RWPE2 (cell line): ENCODE data around the gene BRSK2.

Experiments
- ATAC-seq: fragments of 200-7000 bp; cut with Tn5 transposase; 3 replicates; pipeline ENCODE4 v1.9.1; 2021; ENCODE audit warnings: low read depth
- DNase-seq: peaks from one replicate; pipeline ENCODE4 v3.0.0-alpha.2; 2020; ENCODE audit warnings: low spot score
- H3K27ac ChIP-seq: fragments of 450-650 bp; 2 replicates; pipeline ENCODE4 v1.5.1; 2017; ENCODE audit warnings: mild to moderate bottlenecking; ENCODE audit not compliant: poor library complexity, severe bottlenecking
- H3K27me3 ChIP-seq: fragments of 250-450 bp; sonication (Bioruptor Pico); 2 replicates; pipeline ENCODE4 v1.5.1; 2021; ENCODE audit warnings: mild to moderate bottlenecking, moderate library complexity; ENCODE audit not compliant: insufficient read depth, poor library complexity, severe bottlenecking
- H3K36me3 ChIP-seq: fragments of 250-450 bp; sonication (Bioruptor Pico); 2 replicates; pipeline ENCODE4 v1.5.1; 2020; ENCODE audit warnings: low read depth, mild to moderate bottlenecking, moderate library complexity
- H3K4me1 ChIP-seq: fragments of 250-450 bp; sonication (Bioruptor Pico); 2 replicates; pipeline ENCODE4 v1.5.1; 2021; ENCODE audit warnings: mild to moderate bottlenecking, moderate library complexity; ENCODE audit not compliant: insufficient read depth, poor library complexity, severe bottlenecking
- H3K4me3 ChIP-seq: fragments of 250-450 bp; sonication (Bioruptor Pico); 2 replicates; pipeline ENCODE4 v1.5.1; 2021; ENCODE audit warnings: mild to moderate bottlenecking, moderate library complexity; ENCODE audit not compliant: severe bottlenecking
- H3K9me3 ChIP-seq: fragments of 250-450 bp; sonication (Bioruptor Pico); 2 replicates; pipeline ENCODE4 v1.5.1; 2021; ENCODE audit warnings: mild to moderate bottlenecking, moderate library complexity; ENCODE audit not compliant: severe bottlenecking
- TF ChIP-seq, protein P1 (sequence below): fragments of 450-650 bp; IDR thresholded peaks from one replicate; pipeline ENCODE4 v1.5.1; 2017; ENCODE audit warnings: mild to moderate bottlenecking, moderate library complexity; ENCODE audit not compliant: poor library complexity, severe bottlenecking

Gene BRSK2

GRCh38 chr11:1440066-1440465, 50.3 kb downstream of the BRSK2 start:
- Histone ChIP-seq H3K27ac (no peak overlapping the region), H3K4me1 (no peaks in the 10 kb centered on the region), H3K4me3 (no peak overlapping the region), H3K27me3 (no peaks in the 10 kb centered on the region), H3K36me3 (no peaks in the 10 kb centered on the region), H3K9me3 (no peaks in the 10 kb centered on the region)
- ATAC-seq, result no peak
- TF ChIP-seq, protein P1, sequence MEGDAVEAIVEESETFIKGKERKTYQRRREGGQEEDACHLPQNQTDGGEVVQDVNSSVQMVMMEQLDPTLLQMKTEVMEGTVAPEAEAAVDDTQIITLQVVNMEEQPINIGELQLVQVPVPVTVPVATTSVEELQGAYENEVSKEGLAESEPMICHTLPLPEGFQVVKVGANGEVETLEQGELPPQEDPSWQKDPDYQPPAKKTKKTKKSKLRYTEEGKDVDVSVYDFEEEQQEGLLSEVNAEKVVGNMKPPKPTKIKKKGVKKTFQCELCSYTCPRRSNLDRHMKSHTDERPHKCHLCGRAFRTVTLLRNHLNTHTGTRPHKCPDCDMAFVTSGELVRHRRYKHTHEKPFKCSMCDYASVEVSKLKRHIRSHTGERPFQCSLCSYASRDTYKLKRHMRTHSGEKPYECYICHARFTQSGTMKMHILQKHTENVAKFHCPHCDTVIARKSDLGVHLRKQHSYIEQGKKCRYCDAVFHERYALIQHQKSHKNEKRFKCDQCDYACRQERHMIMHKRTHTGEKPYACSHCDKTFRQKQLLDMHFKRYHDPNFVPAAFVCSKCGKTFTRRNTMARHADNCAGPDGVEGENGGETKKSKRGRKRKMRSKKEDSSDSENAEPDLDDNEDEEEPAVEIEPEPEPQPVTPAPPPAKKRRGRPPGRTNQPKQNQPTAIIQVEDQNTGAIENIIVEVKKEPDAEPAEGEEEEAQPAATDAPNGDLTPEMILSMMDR, result no peak
- DNase-seq, result no peak

DNA sequence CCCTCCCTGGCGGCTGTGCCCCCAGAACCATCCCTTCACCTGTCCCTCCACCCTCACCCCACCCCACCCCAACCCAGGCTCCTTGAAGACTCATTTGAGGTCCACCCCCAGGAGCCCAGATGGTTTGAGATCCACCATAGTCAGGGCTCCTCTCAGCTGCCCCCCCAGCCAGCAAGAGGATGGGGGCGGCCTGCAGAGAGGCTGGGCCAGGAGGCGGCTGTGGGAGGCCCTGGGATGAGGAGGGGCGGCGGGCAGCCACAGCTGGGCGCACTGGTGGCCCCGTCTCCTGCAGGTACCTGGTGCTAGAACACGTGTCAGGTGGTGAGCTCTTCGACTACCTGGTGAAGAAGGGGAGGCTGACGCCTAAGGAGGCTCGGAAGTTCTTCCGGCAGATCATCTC, 50.8 kb downstream of the BRSK2 start:
- DNase-seq, result no peak
- H3K9me3 ChIP-seq, result no peaks in the 10 kb centered on the region
- no peak for ATAC-seq

DNA sequence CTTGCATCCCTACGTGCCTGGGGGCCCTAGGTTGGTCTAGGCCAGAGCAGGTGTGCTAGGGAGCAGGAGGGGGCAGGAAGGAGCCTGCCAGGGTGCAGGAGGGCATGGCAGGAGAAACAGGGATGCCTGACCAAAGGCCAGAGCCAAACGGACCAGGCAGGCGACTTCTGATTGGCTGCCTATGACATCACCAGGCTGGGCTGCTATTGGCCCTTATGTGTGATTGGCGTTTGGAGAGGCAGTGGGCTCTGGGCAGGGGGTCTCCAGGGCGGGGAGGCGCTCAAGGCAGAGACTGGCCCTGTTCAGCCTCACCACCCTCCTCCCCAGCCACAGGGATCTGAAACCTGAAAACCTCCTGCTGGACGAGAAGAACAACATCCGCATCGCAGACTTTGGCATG, 52.4 kb downstream of the BRSK2 start:
- no peak overlapping the region for H3K4me3 ChIP-seq
- no peaks in the 10 kb centered on the region for H3K27me3 ChIP-seq
- H3K27ac ChIP-seq, result no peak overlapping the region
- no peak for DNase-seq
- H3K4me1 ChIP-seq, result no peaks in the 10 kb centered on the region
- TF ChIP-seq, protein P1, result no peak
- H3K36me3 ChIP-seq, result no peaks in the 10 kb centered on the region
- ATAC-seq, result 0 out of 3 replicates have a peak, but pooled peaks have one; percentile 11
- H3K9me3 ChIP-seq, result no peaks in the 10 kb centered on the region

More for the DNA sequence above, 50.8 kb downstream of the BRSK2 start:
- Histone ChIP-seq H3K4me3 (no peak overlapping the region), H3K4me1 (no peaks in the 10 kb centered on the region), H3K36me3 (no peaks in the 10 kb centered on the region), H3K27ac (no peak overlapping the region), H3K27me3 (no peaks in the 10 kb centered on the region)
- TF ChIP-seq, protein P1, result no peak

- Histone ChIP-seq H3K4me1 (no peaks in the 10 kb centered on the region), H3K4me3 (no peak overlapping the region), H3K27ac (no peak overlapping the region), H3K27me3 (no peaks in the 10 kb centered on the region), H3K36me3 (no peaks in the 10 kb centered on the region), H3K9me3 (no peaks in the 10 kb centered on the region)
- TF ChIP-seq, protein P1, result no peak
- DNase-seq, result no peak
- ATAC-seq, result no peak
These were observed 53.2 kb downstream of the BRSK2 start for GRCh38 chr11:1442807-1443366.

- Histone ChIP-seq H3K4me1 (no peaks in the 10 kb centered on the region), H3K36me3 (no peaks in the 10 kb centered on the region), H3K9me3 (no peaks in the 10 kb centered on the region), H3K27me3 (no peaks in the 10 kb centered on the region), H3K4me3 (no peak overlapping the region), H3K27ac (no peak overlapping the region)
- TF ChIP-seq, protein P1, result no peak
- DNase-seq (no peak), ATAC-seq (no peak)
These were observed 54.0 kb downstream of the BRSK2 start for GRCh38 chr11:1443737-1444136.
